GM11168 (cell line): ENCODE data around the gene MCRIP2.
"Not testable (repeated sequence)": the region's sequence is repeated elsewhere in the genome, so short reads cannot be mapped to it uniquely, and the experiment has no call there.

Experiments used
- in situ Hi-C: fragments of 300-500 bp; cut with MboI; formaldehyde crosslinking; loops from one replicate; pipeline ENCODE4 v1.12.0; 2022; ENCODE audit warnings: low sequenced_read_pairs; ENCODE audit not compliant: unreplicated experiment

Gene MCRIP2

GRCh38 chr16:678858-679813, 37.5 kb downstream of the MCRIP2 start:
- in situ Hi-C loops = no loop called here

GRCh38 chr16:679814-680624, 38.4 kb downstream of the MCRIP2 start, which contains the start of gene STUB1:
STUB1 (plus strand) TSS chr16:680410; CDS start chr16:680526, 116 bp downstream.
- in situ Hi-C loops = no loop called here

GRCh38 chr16:680625-680945, 39.0 kb downstream of the MCRIP2 start:
- in situ Hi-C loops = no loop called here

DNA sequence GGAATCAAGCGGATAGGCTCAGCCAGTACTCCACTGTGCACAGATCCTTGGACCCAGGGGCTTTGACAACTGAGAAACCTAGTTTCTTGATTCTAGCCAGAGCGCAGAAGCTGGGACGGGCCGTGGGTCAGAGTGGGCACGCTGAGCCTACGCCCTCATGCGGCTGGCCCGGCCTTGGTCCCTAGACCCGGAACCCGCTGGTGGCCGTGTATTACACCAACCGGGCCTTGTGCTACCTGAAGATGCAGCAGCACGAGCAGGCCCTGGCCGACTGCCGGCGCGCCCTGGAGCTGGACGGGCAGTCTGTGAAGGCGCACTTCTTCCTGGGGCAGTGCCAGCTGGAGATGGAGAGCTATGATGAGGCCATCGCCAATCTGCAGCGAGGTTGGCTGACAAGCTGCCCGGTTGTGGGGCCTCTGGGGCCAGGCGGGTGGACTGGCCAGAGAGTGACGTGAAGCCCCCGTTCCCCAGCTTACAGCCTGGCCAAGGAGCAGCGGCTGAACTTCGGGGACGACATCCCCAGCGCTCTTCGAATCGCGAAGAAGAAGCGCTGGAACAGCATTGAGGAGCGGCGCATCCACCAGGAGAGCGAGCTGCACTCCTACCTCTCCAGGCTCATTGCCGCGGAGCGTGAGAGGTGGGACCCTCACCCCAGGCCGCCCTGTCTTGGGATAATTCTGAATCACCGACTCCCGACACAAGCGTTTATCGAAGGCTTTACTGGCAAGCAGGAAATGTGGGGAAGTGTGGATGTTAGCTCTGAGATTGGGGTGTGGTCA, 39.5 kb downstream of the MCRIP2 start:
- in situ Hi-C loops = no loop called here

- in situ Hi-C loops = no loop called here
These were observed 40.3 kb downstream of the MCRIP2 start for GRCh38 chr16:681746-682427.

DNA sequence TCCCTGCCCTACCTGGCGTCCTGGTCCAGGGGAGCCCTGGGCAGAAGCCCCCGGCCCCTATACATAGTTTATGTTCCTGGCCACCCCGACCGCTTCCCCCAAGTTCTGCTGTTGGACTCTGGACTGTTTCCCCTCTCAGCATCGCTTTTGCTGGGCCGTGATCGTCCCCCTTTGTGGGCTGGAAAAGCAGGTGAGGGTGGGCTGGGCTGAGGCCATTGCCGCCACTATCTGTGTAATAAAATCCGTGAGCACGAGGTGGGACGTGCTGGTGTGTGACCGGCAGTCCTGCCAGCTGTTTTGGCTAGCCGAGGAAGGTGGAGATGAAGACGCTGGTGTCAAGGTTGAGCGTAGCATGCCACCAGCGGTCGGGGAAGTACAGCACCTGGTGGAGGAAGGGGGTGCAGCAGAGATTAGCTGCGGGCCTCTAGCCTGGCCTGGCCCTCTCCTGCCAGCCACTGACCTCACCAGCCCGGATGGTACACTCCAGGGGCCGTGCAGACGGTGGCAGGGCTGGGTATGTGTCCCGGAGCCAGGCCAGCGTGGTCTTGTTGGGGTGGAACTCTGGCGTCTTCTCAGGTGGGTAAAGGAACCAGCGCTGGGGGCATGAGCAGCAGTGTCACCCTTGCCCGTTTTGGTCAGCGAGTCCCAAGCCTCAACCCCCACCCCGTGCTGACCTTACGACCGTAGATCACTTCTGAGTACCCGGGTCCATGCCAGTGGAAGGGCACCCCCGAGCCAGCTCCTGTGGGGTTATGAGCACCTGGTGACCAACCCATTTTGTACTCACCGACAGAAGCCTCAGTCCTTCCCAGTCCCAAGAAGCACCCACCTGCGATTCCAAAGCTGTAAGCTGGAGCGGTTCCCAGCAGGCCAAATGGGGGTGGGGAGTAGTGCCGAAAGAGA, 41.1 kb downstream of the MCRIP2 start:
- in situ Hi-C loops = no loop called here

GRCh38 chr16:683396-684070, 41.9 kb downstream of the MCRIP2 start:
- in situ Hi-C loops = no loop called here

DNA sequence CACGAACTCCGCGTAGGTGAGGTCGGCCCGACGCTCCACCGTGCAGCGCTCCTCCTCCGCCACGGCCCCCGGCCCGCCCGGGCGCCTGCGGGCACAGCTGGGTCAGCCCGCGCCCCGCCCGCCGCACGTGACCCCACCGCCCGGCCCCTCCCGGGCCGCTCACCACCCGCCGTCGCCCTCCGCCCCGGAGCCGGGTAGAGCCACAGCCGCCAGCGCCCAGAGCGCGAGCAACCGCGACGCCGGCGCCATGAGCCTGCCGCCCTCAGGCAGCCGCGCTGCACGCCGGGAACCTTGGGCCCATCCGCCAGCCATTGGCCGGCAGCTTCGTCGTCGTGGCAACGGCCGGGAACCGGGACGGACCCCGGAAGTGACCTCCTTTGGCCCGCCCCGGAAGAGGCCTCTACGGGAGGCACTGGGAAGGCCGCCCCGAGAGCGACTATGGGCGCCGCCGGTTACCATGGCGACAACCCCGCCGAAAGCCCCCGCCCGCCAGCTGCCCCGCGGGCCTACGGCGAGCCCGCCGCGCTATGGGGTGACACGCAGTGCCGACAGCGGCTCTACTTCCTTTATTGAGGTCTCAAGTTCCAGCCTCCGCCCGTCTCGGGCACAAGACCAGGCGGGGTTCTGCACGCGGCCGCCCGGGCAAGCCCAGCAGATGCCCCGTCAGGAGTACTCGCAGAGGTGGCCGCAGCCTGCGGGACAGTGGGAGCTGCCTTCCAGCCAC, 42.6 kb downstream of the MCRIP2 start, which contains the start of gene JMJD8:
Gene JMJD8, minus strand, starts transcription at position 264 of the 724 bp plus-strand sequence. Its CDS starts 15 bp downstream, at position 249.
- in situ Hi-C loops = no loop called here

- in situ Hi-C loops = no loop called here
These were observed 43.5 kb downstream of the MCRIP2 start for GRCh38 chr16:684961-685696.

DNA sequence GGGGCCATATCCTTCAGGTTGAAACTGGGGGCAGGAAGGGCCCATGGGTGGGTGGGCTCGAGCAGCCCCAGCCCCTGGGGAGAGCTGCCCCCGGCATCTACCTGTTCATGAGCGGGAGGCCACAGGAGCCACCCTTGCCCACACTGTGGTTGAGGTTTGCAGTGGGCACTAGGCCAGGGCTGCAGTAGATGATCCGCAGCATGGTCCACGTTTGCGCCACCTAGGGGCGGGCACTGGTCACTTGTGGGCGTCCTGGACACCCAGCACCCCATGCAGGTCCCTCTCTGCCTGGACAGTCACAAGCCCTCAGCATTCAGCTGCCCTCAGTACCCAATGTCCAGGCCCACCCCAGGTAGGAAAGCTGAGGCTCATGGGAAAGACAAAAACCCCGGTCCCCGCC, 44.3 kb downstream of the MCRIP2 start:
- in situ Hi-C loops = no loop called here

DNA sequence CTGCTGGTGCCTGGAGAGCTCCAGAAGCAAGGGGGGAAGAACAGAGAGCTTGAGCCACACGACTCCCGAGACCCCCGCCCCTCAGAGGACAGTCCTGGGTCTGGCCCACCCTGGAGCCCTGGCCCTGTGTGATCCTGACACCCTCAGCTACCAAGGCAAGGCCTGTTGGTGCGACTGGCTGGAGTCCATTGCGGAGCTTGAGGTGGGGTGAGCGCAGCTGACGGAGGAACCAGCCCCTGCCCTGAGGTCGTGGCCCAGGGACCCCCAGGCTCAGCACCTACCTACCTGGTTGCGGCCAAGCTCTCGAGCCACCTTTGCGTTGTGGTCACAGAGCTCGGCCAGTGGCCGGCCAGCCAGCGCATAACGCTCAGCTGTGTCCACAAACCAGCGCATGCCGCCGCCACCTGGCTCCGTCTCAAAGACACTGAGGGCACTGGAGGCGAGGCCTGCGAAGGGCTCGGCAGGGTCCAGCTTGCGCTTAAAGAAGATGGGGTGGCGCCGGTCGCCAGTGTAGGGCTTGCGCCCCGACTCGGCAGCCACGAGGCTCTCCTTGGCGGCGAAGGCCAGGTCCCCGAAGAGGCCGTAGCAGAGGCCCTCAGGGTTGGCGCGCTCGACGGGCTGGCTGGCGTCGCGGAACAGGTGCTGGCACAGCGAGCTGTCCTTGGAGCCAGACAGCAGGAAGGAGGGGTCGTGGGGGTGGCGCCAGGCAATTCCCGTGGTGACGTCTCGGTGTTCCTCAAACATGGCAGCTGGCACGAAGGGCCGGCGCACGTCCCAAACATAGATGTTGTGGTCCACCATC, 45.0 kb downstream of the MCRIP2 start:
- in situ Hi-C loops = no loop called here

GRCh38 chr16:687499-687898, 45.9 kb downstream of the MCRIP2 start:
- in situ Hi-C loops = no loop called here

- in situ Hi-C loops = no loop called here
These were observed 47.7 kb downstream of the MCRIP2 start for GRCh38 chr16:689175-689897.

DNA sequence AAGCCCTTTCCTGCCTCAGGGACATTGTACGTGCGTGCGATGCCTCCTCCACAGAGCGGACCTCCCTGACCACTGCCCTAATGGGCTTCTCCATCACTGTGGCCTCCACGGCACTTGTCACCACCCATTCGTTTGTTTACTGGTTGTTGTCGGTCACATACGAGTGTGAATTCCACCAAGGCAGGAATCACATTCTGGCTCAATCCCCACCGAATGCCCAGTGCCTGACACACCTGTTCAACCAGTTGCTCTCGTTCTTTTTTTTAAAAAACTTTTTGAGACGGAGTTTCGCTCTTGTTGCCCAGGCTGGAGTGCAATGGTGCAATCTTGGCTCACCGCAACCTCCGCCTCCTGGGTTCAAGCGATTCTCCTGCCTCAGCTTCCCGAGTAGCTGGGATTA, 49.6 kb downstream of the MCRIP2 start:
- in situ Hi-C loops = not testable (repeated sequence)

GRCh38 chr16:692356-693108, 50.9 kb downstream of the MCRIP2 start:
- in situ Hi-C loops = no loop called here
